SHP77 (cell line): ENCODE data around the gene LEFTY2.
"Not testable (repeated sequence)": the region's sequence is repeated elsewhere in the genome, so short reads cannot be mapped to it uniquely, and the experiment has no call there.

Experiments
- DNase-seq, 2 experiments: peaks; one replicate each; lab custom pipeline; 2025; lab: John Stamatoyannopoulos, UW

The LEFTY2 gene

GRCh38 chr1:225953315-225953714, 12.3 kb upstream of the LEFTY2 start:
- no peak for DNase-seq

- DNase-seq = no peak
Measured at GRCh38 chr1:225950905-225951497, 10.0 kb upstream of the LEFTY2 start.

GRCh38 chr1:225949041-225949440, 8.0 kb upstream of the LEFTY2 start:
- no peak for DNase-seq

GRCh38 chr1:225946803-225947202, 5.8 kb upstream of the LEFTY2 start:
- DNase-seq = no peak

- no peak for DNase-seq
Measured at GRCh38 chr1:225946082-225946620, 5.1 kb upstream of the LEFTY2 start.

- DNase-seq = no peak
Measured at GRCh38 chr1:225945564-225945963, 4.5 kb upstream of the LEFTY2 start.

GRCh38 chr1:225944951-225945350, 3.9 kb upstream of the LEFTY2 start:
- DNase-seq = no peak

GRCh38 chr1:225944387-225944786, 3.4 kb upstream of the LEFTY2 start:
- no peak for DNase-seq

- DNase-seq = no peak
Measured at GRCh38 chr1:225943582-225943981, 2.6 kb upstream of the LEFTY2 start.

GRCh38 chr1:225942574-225942973, 1.6 kb upstream of the LEFTY2 start:
- no peak for DNase-seq

- no peak for DNase-seq
Measured at GRCh38 chr1:225941942-225942222, 862 bp upstream of the LEFTY2 start.

GRCh38 chr1:225940385-225941151, 452 bp downstream of the LEFTY2 start:
- DNase-seq = no peak

GRCh38 chr1:225939939-225940310, 1.1 kb downstream of the LEFTY2 start:
- DNase-seq = not testable (repeated sequence)

- DNase-seq = not testable (repeated sequence)
Measured at GRCh38 chr1:225939097-225939938, 1.7 kb downstream of the LEFTY2 start.

- no peak for DNase-seq
Measured at GRCh38 chr1:225937048-225937968, 3.7 kb downstream of the LEFTY2 start.

- DNase-seq = no peak
Measured at GRCh38 chr1:225936523-225936922, 4.5 kb downstream of the LEFTY2 start.

- not testable (repeated sequence) for DNase-seq
Measured at GRCh38 chr1:225936086-225936485, 4.9 kb downstream of the LEFTY2 start.

- DNase-seq = no peak
Measured at GRCh38 chr1:225934711-225935110, 6.3 kb downstream of the LEFTY2 start.

- DNase-seq = no peak
Measured at GRCh38 chr1:225933072-225933471, 7.9 kb downstream of the LEFTY2 start.

GRCh38 chr1:225931270-225932136, 9.5 kb downstream of the LEFTY2 start:
- no peak for DNase-seq

GRCh38 chr1:225930566-225930965, 10.5 kb downstream of the LEFTY2 start:
- no peak for DNase-seq
